ENCODE data around the gene CALM1.

DNA sequence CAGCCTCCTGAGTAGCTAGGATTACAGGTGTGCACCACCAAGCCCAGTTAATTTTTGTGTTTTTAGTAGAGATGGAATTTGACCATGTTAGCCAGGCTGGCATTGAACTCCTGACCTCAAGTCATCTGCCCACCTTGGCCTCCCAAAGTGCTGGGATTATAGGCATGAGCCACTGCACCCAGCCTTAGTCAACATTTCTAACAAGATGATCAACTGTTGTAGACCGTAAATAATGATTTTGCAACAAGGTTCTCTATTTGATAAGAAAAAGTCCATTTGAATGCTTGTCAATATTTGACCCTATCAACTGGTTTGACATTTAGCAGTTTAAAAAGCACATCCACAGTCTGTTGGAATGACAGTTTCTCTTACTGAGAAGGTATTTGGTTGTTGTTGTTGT is 39.9 kb upstream of the CALM1 start:
- TF ChIP-seq, protein P1, sequence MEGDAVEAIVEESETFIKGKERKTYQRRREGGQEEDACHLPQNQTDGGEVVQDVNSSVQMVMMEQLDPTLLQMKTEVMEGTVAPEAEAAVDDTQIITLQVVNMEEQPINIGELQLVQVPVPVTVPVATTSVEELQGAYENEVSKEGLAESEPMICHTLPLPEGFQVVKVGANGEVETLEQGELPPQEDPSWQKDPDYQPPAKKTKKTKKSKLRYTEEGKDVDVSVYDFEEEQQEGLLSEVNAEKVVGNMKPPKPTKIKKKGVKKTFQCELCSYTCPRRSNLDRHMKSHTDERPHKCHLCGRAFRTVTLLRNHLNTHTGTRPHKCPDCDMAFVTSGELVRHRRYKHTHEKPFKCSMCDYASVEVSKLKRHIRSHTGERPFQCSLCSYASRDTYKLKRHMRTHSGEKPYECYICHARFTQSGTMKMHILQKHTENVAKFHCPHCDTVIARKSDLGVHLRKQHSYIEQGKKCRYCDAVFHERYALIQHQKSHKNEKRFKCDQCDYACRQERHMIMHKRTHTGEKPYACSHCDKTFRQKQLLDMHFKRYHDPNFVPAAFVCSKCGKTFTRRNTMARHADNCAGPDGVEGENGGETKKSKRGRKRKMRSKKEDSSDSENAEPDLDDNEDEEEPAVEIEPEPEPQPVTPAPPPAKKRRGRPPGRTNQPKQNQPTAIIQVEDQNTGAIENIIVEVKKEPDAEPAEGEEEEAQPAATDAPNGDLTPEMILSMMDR (conservative IDR thresholded peaks at IDR 0.05; ENCODE audit: low read length): no peak
- no peak for TF ChIP-seq EZH2phosphoT487 (IDR thresholded peaks at IDR 0.05; ENCODE audit: borderline replicate concordance)
